ENCODE results near the gene PLXND1.

- TF ChIP-seq, protein P1, sequence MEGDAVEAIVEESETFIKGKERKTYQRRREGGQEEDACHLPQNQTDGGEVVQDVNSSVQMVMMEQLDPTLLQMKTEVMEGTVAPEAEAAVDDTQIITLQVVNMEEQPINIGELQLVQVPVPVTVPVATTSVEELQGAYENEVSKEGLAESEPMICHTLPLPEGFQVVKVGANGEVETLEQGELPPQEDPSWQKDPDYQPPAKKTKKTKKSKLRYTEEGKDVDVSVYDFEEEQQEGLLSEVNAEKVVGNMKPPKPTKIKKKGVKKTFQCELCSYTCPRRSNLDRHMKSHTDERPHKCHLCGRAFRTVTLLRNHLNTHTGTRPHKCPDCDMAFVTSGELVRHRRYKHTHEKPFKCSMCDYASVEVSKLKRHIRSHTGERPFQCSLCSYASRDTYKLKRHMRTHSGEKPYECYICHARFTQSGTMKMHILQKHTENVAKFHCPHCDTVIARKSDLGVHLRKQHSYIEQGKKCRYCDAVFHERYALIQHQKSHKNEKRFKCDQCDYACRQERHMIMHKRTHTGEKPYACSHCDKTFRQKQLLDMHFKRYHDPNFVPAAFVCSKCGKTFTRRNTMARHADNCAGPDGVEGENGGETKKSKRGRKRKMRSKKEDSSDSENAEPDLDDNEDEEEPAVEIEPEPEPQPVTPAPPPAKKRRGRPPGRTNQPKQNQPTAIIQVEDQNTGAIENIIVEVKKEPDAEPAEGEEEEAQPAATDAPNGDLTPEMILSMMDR (IDR thresholded peaks at IDR 0.05), result no peak
- no peak for TF ChIP-seq EZH2 (IDR thresholded peaks at IDR 0.05; ENCODE audit: borderline replicate concordance, insufficient read depth, low read depth, low read length, poor library complexity, severe bottlenecking)
Measured at GRCh38 chr3:129654131-129654530, 47.7 kb upstream of the PLXND1 start.
